ENCODE data around the gene ZC3HAV1.
"Not testable (repeated sequence)": the region's sequence is repeated elsewhere in the genome, so short reads cannot be mapped to it uniquely, and the experiment has no call there.

ZC3HAV1 gene

GRCh38 chr7:139112741-139113250 lies 3.3 kb upstream of the ZC3HAV1 start:
- H3K79me2 ChIP-seq (ENCODE audit: control insufficient read depth, insufficient read depth, low read length, unreplicated experiment): peaks cover 29% of the 10 kb centered on the region
- H3K27ac ChIP-seq (ENCODE audit: low read depth, low read length): peak overlapping the region; percentile 71; the same call in 1 of the 2 replicates
- peaks cover 3% of the 10 kb centered on the region; the same call in 1 of the 2 replicates for H3K36me3 ChIP-seq (ENCODE audit: insufficient read depth, low read length)
- no peak overlapping the region for H2AFZ ChIP-seq (ENCODE audit: low read length, unreplicated experiment)
- peaks cover 30% of the 10 kb centered on the region for H3K4me1 ChIP-seq (ENCODE audit: control insufficient read depth, insufficient read depth, low read length, unreplicated experiment)
- H3K4me3 ChIP-seq (ENCODE audit: low read depth, low read length): no peak overlapping the region
- no peaks in the 10 kb centered on the region for H3K27me3 ChIP-seq (ENCODE audit: insufficient read depth, low read length)

GRCh38 chr7:139112316-139112715 lies 2.8 kb upstream of the ZC3HAV1 start:
- H3K27ac ChIP-seq (ENCODE audit: low read depth, low read length): peak overlapping the region; percentile 71

GRCh38 chr7:139111811-139112301 lies 2.3 kb upstream of the ZC3HAV1 start:
- peak overlapping the region; percentile 37 for H3K4me3 ChIP-seq (ENCODE audit: low read depth, low read length)

More at GRCh38 chr7:139112316-139112715, 2.8 kb upstream of the ZC3HAV1 start:
- Histone ChIP-seq H3K36me3 (ENCODE audit: insufficient read depth, low read length) (peaks cover 5% of the 10 kb centered on the region; the same call in 1 of the 2 replicates), H3K4me1 (ENCODE audit: control insufficient read depth, insufficient read depth, low read length, unreplicated experiment) (peaks cover 25% of the 10 kb centered on the region), H3K79me2 (ENCODE audit: control insufficient read depth, insufficient read depth, low read length, unreplicated experiment) (peaks cover 34% of the 10 kb centered on the region), H3K27me3 (ENCODE audit: insufficient read depth, low read length) (no peaks in the 10 kb centered on the region), H3K4me3 (ENCODE audit: low read depth, low read length) (peak overlapping the region; percentile 37), H2AFZ (ENCODE audit: low read length, unreplicated experiment) (peak overlapping the region; percentile 83)

GRCh38 chr7:139111147-139111546 lies 1.6 kb upstream of the ZC3HAV1 start:
- peaks cover 25% of the 10 kb centered on the region for H3K4me1 ChIP-seq (ENCODE audit: control insufficient read depth, insufficient read depth, low read length, unreplicated experiment)
- peaks cover 46% of the 10 kb centered on the region for H3K79me2 ChIP-seq (ENCODE audit: control insufficient read depth, insufficient read depth, low read length, unreplicated experiment)
- H3K36me3 ChIP-seq (ENCODE audit: insufficient read depth, low read length): peaks cover 5% of the 10 kb centered on the region; the same call in 1 of the 2 replicates
- H3K27me3 ChIP-seq (ENCODE audit: insufficient read depth, low read length): no peaks in the 10 kb centered on the region
- peak overlapping the region; percentile 83 for H2AFZ ChIP-seq (ENCODE audit: low read length, unreplicated experiment)
- no peak overlapping the region for H3K4me3 ChIP-seq (ENCODE audit: low read depth, low read length)
- peak overlapping the region; percentile 71 for H3K27ac ChIP-seq (ENCODE audit: low read depth, low read length)

More at GRCh38 chr7:139111811-139112301, 2.3 kb upstream of the ZC3HAV1 start:
- Histone ChIP-seq H3K27ac (ENCODE audit: low read depth, low read length) (peak overlapping the region; percentile 71), H3K4me1 (ENCODE audit: control insufficient read depth, insufficient read depth, low read length, unreplicated experiment) (peaks cover 25% of the 10 kb centered on the region), H3K36me3 (ENCODE audit: insufficient read depth, low read length) (peaks cover 5% of the 10 kb centered on the region; the same call in 1 of the 2 replicates), H3K79me2 (ENCODE audit: control insufficient read depth, insufficient read depth, low read length, unreplicated experiment) (peaks cover 38% of the 10 kb centered on the region), H3K27me3 (ENCODE audit: insufficient read depth, low read length) (no peaks in the 10 kb centered on the region), H2AFZ (ENCODE audit: low read length, unreplicated experiment) (peak overlapping the region; percentile 83)

GRCh38 chr7:139109983-139110411 lies 477 bp upstream of the ZC3HAV1 start:
- Histone ChIP-seq H3K4me3 (ENCODE audit: low read depth, low read length) (peak overlapping the region; percentile 93), H3K79me2 (ENCODE audit: control insufficient read depth, insufficient read depth, low read length, unreplicated experiment) (peaks cover 57% of the 10 kb centered on the region), H3K4me1 (ENCODE audit: control insufficient read depth, insufficient read depth, low read length, unreplicated experiment) (peaks cover 29% of the 10 kb centered on the region), H2AFZ (ENCODE audit: low read length, unreplicated experiment) (peak overlapping the region; percentile 65), H3K27ac (ENCODE audit: low read depth, low read length) (peak overlapping the region; percentile 92), H3K27me3 (ENCODE audit: insufficient read depth, low read length) (no peaks in the 10 kb centered on the region), H3K36me3 (ENCODE audit: insufficient read depth, low read length) (peaks cover 10% of the 10 kb centered on the region; the same call in 1 of the 2 replicates)

- Histone ChIP-seq H3K27ac (ENCODE audit: low read depth, low read length) (peak overlapping the region; percentile 92), H3K79me2 (ENCODE audit: control insufficient read depth, insufficient read depth, low read length, unreplicated experiment) (peaks cover 70% of the 10 kb centered on the region), H3K4me1 (ENCODE audit: control insufficient read depth, insufficient read depth, low read length, unreplicated experiment) (peaks cover 34% of the 10 kb centered on the region), H3K36me3 (ENCODE audit: insufficient read depth, low read length) (peaks cover 14% of the 10 kb centered on the region; the same call in 1 of the 2 replicates), H3K4me3 (ENCODE audit: low read depth, low read length) (peak overlapping the region; percentile 93), H3K27me3 (ENCODE audit: insufficient read depth, low read length) (no peaks in the 10 kb centered on the region), H2AFZ (ENCODE audit: low read length, unreplicated experiment) (peak overlapping the region; percentile 52)
Observed at GRCh38 chr7:139108266-139109187, 993 bp downstream of the ZC3HAV1 start.

- Histone ChIP-seq H3K4me3 (ENCODE audit: low read depth, low read length) (peak overlapping the region; percentile 93), H3K4me1 (ENCODE audit: control insufficient read depth, insufficient read depth, low read length, unreplicated experiment) (peaks cover 38% of the 10 kb centered on the region), H2AFZ (ENCODE audit: low read length, unreplicated experiment) (no peak overlapping the region)
Observed at GRCh38 chr7:139106959-139107358, 2.6 kb downstream of the ZC3HAV1 start.

GRCh38 chr7:139106227-139106626 lies 3.3 kb downstream of the ZC3HAV1 start:
- not testable (repeated sequence) for H2AFZ ChIP-seq (ENCODE audit: low read length, unreplicated experiment); H3K27ac ChIP-seq (ENCODE audit: low read depth, low read length); H3K27me3 ChIP-seq (ENCODE audit: insufficient read depth, low read length)
- Histone ChIP-seq H3K4me1 (ENCODE audit: control insufficient read depth, insufficient read depth, low read length, unreplicated experiment) (peaks cover 34% of the 10 kb centered on the region), H3K36me3 (ENCODE audit: insufficient read depth, low read length) (peaks cover 16% of the 10 kb centered on the region), H3K79me2 (ENCODE audit: control insufficient read depth, insufficient read depth, low read length, unreplicated experiment) (peaks cover 87% of the 10 kb centered on the region), H3K4me3 (ENCODE audit: low read depth, low read length) (peak overlapping the region; percentile 93)

More at GRCh38 chr7:139106959-139107358, 2.6 kb downstream of the ZC3HAV1 start:
- H3K79me2 ChIP-seq (ENCODE audit: control insufficient read depth, insufficient read depth, low read length, unreplicated experiment): peaks cover 84% of the 10 kb centered on the region
- H3K27ac ChIP-seq (ENCODE audit: low read depth, low read length): peak overlapping the region; percentile 7
- no peaks in the 10 kb centered on the region for H3K27me3 ChIP-seq (ENCODE audit: insufficient read depth, low read length)
- peaks cover 16% of the 10 kb centered on the region for H3K36me3 ChIP-seq (ENCODE audit: insufficient read depth, low read length)

GRCh38 chr7:139105484-139105883 lies 4.0 kb downstream of the ZC3HAV1 start:
- Histone ChIP-seq H3K4me3 (ENCODE audit: low read depth, low read length) (peak overlapping the region; percentile 93), H3K4me1 (ENCODE audit: control insufficient read depth, insufficient read depth, low read length, unreplicated experiment) (peaks cover 27% of the 10 kb centered on the region), H3K27ac (ENCODE audit: low read depth, low read length) (peak overlapping the region; percentile 9; the same call in 1 of the 2 replicates), H3K79me2 (ENCODE audit: control insufficient read depth, insufficient read depth, low read length, unreplicated experiment) (peaks cover 86% of the 10 kb centered on the region), H3K27me3 (ENCODE audit: insufficient read depth, low read length) (no peaks in the 10 kb centered on the region), H3K36me3 (ENCODE audit: insufficient read depth, low read length) (peaks cover 16% of the 10 kb centered on the region), H2AFZ (ENCODE audit: low read length, unreplicated experiment) (no peak overlapping the region)

GRCh38 chr7:139104091-139104450 lies 5.4 kb downstream of the ZC3HAV1 start:
- Histone ChIP-seq H3K27ac (ENCODE audit: low read depth, low read length) (no peak overlapping the region), H3K4me1 (ENCODE audit: control insufficient read depth, insufficient read depth, low read length, unreplicated experiment) (peaks cover 30% of the 10 kb centered on the region), H2AFZ (ENCODE audit: low read length, unreplicated experiment) (no peak overlapping the region), H3K79me2 (ENCODE audit: control insufficient read depth, insufficient read depth, low read length, unreplicated experiment) (peaks cover 84% of the 10 kb centered on the region), H3K4me3 (ENCODE audit: low read depth, low read length) (peak overlapping the region; percentile 22), H3K27me3 (ENCODE audit: insufficient read depth, low read length) (no peaks in the 10 kb centered on the region), H3K36me3 (ENCODE audit: insufficient read depth, low read length) (peaks cover 19% of the 10 kb centered on the region)

Measured in ACC112 (cell line).